SK-N-SH treated with all-trans-retinoic acid at 6 μM for 48 hours (cell line): ENCODE data around the gene TMEM170A.

ENCODE experiments used
- OSR1 ChIP-seq: fragments of 250-450 bp; sonication (Bioruptor Pico); IDR thresholded peaks from 2 replicates; pipeline ENCODE4 v1.8.0; 2022; ENCODE audit warnings: moderate library complexity, mild to moderate bottlenecking, inconsistent platforms
- RARB ChIP-seq: fragments of 250-450 bp; sonication (Bioruptor Pico); IDR thresholded peaks from 2 replicates; pipeline ENCODE4 v1.8.0; 2021; ENCODE audit warnings: mild to moderate bottlenecking, moderate library complexity
- SNAI2 ChIP-seq: fragments of 250-450 bp; sonication (Bioruptor Pico); IDR thresholded peaks from 2 replicates; pipeline ENCODE4 v1.5.0; 2020; ENCODE audit warnings: mild to moderate bottlenecking, moderate library complexity
- TCF4 ChIP-seq: fragments of 250-450 bp; sonication (Bioruptor Pico); IDR thresholded peaks from 2 replicates; pipeline ENCODE4 v1.8.0; 2021; ENCODE audit warnings: mild to moderate bottlenecking, moderate library complexity, borderline replicate concordance
- ZC3H10 ChIP-seq: fragments of 250-450 bp; sonication (Bioruptor Pico); IDR thresholded peaks from 2 replicates; pipeline ENCODE4 v1.5.1; 2021; ENCODE audit warnings: mild to moderate bottlenecking, moderate library complexity
- ZFP30 ChIP-seq: fragments of 450-650 bp; formaldehyde crosslinking; IDR thresholded peaks from 2 replicates; pipeline ENCODE4 v1.5.0; 2022; ENCODE audit warnings: mild to moderate bottlenecking, moderate library complexity
- ZNF70 ChIP-seq: fragments of 450-650 bp; formaldehyde crosslinking; IDR thresholded peaks from 2 replicates; pipeline ENCODE4 v1.5.0; 2020; ENCODE audit warnings: mild to moderate bottlenecking, moderate library complexity
- ZNF8 ChIP-seq: fragments of 450-650 bp; formaldehyde crosslinking; IDR thresholded peaks from 2 replicates; pipeline ENCODE4 v1.5.0; 2020; ENCODE audit warnings: mild to moderate bottlenecking, moderate library complexity
- TF ChIP-seq, protein P1 (sequence below): fragments of 250-450 bp; sonication (Bioruptor Pico); IDR thresholded peaks from 2 replicates; pipeline ENCODE4 v1.8.0; 2021; ENCODE audit warnings: low read depth, mild to moderate bottlenecking, moderate library complexity, borderline replicate concordance

GRCh38 chr16:75413951-75414350 is 50.5 kb downstream of the TMEM170A start:
- TF ChIP-seq SNAI2 (CRISPR knock-in tag), result no peak
- TF ChIP-seq ZNF70 (CRISPR knock-in tag), result no peak
- TF ChIP-seq RARB, result no peak
- TF ChIP-seq ZC3H10 (CRISPR knock-in tag), result no peak
- no peak for TF ChIP-seq ZFP30
- TF ChIP-seq, protein P1, sequence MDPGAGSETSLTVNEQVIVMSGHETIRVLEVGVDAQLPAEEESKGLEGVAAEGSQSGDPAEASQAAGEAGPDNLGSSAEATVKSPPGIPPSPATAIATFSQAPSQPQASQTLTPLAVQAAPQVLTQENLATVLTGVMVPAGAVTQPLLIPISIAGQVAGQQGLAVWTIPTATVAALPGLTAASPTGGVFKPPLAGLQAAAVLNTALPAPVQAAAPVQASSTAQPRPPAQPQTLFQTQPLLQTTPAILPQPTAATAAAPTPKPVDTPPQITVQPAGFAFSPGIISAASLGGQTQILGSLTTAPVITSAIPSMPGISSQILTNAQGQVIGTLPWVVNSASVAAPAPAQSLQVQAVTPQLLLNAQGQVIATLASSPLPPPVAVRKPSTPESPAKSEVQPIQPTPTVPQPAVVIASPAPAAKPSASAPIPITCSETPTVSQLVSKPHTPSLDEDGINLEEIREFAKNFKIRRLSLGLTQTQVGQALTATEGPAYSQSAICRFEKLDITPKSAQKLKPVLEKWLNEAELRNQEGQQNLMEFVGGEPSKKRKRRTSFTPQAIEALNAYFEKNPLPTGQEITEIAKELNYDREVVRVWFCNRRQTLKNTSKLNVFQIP, result no peak
- no peak for TF ChIP-seq TCF4
- TF ChIP-seq OSR1 (CRISPR knock-in tag), result no peak
- no peak for TF ChIP-seq ZNF8
